IMR-90 (cell line): Measurements from ENCODE around the gene PLGRKT. TPM values are rescaled to one million over a fixed set of nuclear protein-coding genes. Genes with fewer than 3 reads are reported as not detected.
"Not testable (repeated sequence)": the region's sequence is repeated elsewhere in the genome, so short reads cannot be mapped to it uniquely, and the experiment has no call there.

Experiments used
- ATAC-seq: fragments of 200-7000 bp; cut with Tn5 transposase; 2 replicates; pipeline ENCODE4 v1.9.1; 2020; ENCODE audit warnings: low read depth, mild to moderate bottlenecking, moderate library complexity
- BruUV-seq: library from RNA; stranded (reverse); fragments of 400-500 nt; replicated peaks from 2 replicates; lab custom pipeline; 2021; lab: Mats Ljungman, UMichigan
- CTCF ChIA-PET: fragments of 300-600 bp; formaldehyde crosslinking; extraction: SDS; loops from one replicate; lab custom pipeline; 2021; ENCODE audit warnings: antibody characterized with exemption; lab: Yijun Ruan, JAX
- POLR2A ChIA-PET: fragments of 300-600 bp; sonication (Branson Sonifier 250); formaldehyde crosslinking; loops from one replicate; lab custom pipeline; 2022; ENCODE audit warnings: antibody characterized with exemption; ENCODE audit not compliant: unreplicated experiment; lab: Charles Lee
- DNase-seq: peaks from one replicate; pipeline ENCODE4 v3.0.0; 2013
- H2AFZ ChIP-seq: replicated peaks from 2 replicates; pipeline ENCODE3; 2013; ENCODE audit warnings: low read length, mild to moderate bottlenecking; ENCODE audit not compliant: poor library complexity
- H2AK5ac ChIP-seq: 2 replicates; pipeline ENCODE4 v1.6.1; 2013; ENCODE audit warnings: low read depth, low read length, inconsistent platforms
- H2AK9ac ChIP-seq: replicated peaks from 2 replicates; pipeline ENCODE3; 2013; ENCODE audit warnings: mild to moderate bottlenecking, low read depth, low read length, moderate library complexity; ENCODE audit not compliant: poor library complexity
- H2BK120ac ChIP-seq: 2 replicates; pipeline ENCODE4 v1.6.1; 2013; ENCODE audit warnings: low read depth, low read length, inconsistent platforms
- H2BK15ac ChIP-seq: 3 replicates; pipeline ENCODE4 v1.6.1; 2013; ENCODE audit warnings: low read depth, low read length, inconsistent platforms
- H2BK20ac ChIP-seq: 2 replicates; pipeline ENCODE4 v1.6.1; 2013; ENCODE audit warnings: low read depth, mild to moderate bottlenecking, inconsistent platforms, low read length, moderate library complexity
- H2BK5ac ChIP-seq: 2 replicates; pipeline ENCODE4 v1.6.1; 2013; ENCODE audit warnings: mild to moderate bottlenecking, low read depth, low read length, inconsistent platforms; ENCODE audit not compliant: poor library complexity, severe bottlenecking
- H3K14ac ChIP-seq: replicated peaks from 2 replicates; pipeline ENCODE4 v1.6.1; 2013; ENCODE audit warnings: low read depth, low read length, inconsistent platforms
- H3K18ac ChIP-seq: 2 replicates; pipeline ENCODE4 v1.6.1; 2013; ENCODE audit warnings: low read depth, low read length, control low read depth
- H3K23ac ChIP-seq: 2 replicates; pipeline ENCODE4 v1.6.1; 2013; ENCODE audit warnings: low read depth, low read length, inconsistent platforms
- H3K27ac ChIP-seq: 2 replicates; pipeline ENCODE4 v1.5.1; 2013; ENCODE audit warnings: mild to moderate bottlenecking, control low read depth, low read length; ENCODE audit not compliant: insufficient read depth
- H3K27me3 ChIP-seq: 2 replicates; pipeline ENCODE4 v1.6.1; 2013; ENCODE audit warnings: low read length; ENCODE audit not compliant: control insufficient read depth, insufficient read depth
- H3K36me3 ChIP-seq: 2 replicates; pipeline ENCODE4 v1.6.1; 2013; ENCODE audit warnings: low read length, mixed read lengths; ENCODE audit not compliant: control insufficient read depth, insufficient read depth
- H3K4ac ChIP-seq: 2 replicates; pipeline ENCODE4 v1.6.1; 2013; ENCODE audit warnings: low read depth, low read length, inconsistent platforms
- H3K4me1 ChIP-seq: 2 replicates; pipeline ENCODE4 v1.6.1; 2013; ENCODE audit warnings: low read length, mixed read lengths; ENCODE audit not compliant: control insufficient read depth, insufficient read depth
- H3K4me2 ChIP-seq: 2 replicates; pipeline ENCODE4 v1.6.1; 2013; ENCODE audit warnings: low read depth, mild to moderate bottlenecking, control low read depth, low read length, moderate library complexity
- H3K4me3 ChIP-seq: 2 replicates; pipeline ENCODE4 v1.5.1; 2013; ENCODE audit warnings: low read depth, mild to moderate bottlenecking, control low read depth, low read length, moderate library complexity; ENCODE audit not compliant: insufficient read depth
- H3K56ac ChIP-seq: 2 replicates; pipeline ENCODE4 v1.6.1; 2013; ENCODE audit warnings: low read length, inconsistent platforms; ENCODE audit not compliant: insufficient read depth; ENCODE audit errors: extremely low read depth
- H3K79me1 ChIP-seq, 2 experiments: 2 replicates each; pipeline ENCODE4 v1.6.1; 2013; ENCODE audit warnings: low read length in 2 of 2, inconsistent platforms in 1 of 2, low read depth in 1 of 2
- H3K9ac ChIP-seq: 2 replicates; pipeline ENCODE4 v1.6.1; 2013; ENCODE audit warnings: low read depth, low read length, control low read depth
- H3K9me1 ChIP-seq: 2 replicates; pipeline ENCODE4 v1.6.1; 2013; ENCODE audit warnings: low read length, inconsistent platforms; ENCODE audit not compliant: insufficient read depth
- H3K9me3 ChIP-seq: 2 replicates; pipeline ENCODE4 v1.6.1; 2013; ENCODE audit warnings: low read length; ENCODE audit not compliant: control insufficient read depth, insufficient read depth
- H4K20me1 ChIP-seq: 2 replicates; pipeline ENCODE4 v1.6.1; 2013; ENCODE audit warnings: low read length, inconsistent platforms; ENCODE audit not compliant: insufficient read depth
- H4K5ac ChIP-seq: 2 replicates; pipeline ENCODE4 v1.6.1; 2013; ENCODE audit warnings: mild to moderate bottlenecking, low read depth, low read length, control low read depth
- H4K8ac ChIP-seq, 2 experiments: 2 replicates each; pipeline ENCODE4 v1.6.1; 2013; ENCODE audit warnings: low read depth in 2 of 2, low read length in 2 of 2, control low read depth in 1 of 2, inconsistent platforms in 1 of 2
- H4K91ac ChIP-seq: 2 replicates; pipeline ENCODE4 v1.6.1; 2013; ENCODE audit warnings: low read depth, low read length, inconsistent platforms; ENCODE audit not compliant: insufficient read depth
- WGBS, 2 experiments: methylation state at CpG; one replicate each; pipeline versions ENCODE4 v1.1.5 to v1.1.7; 2013; ENCODE audit warnings: missing lambda C conversion rate in 2 of 2; ENCODE audit not compliant: insufficient read length in 1 of 2; ENCODE audit errors: extremely low coverage in 2 of 2; 5-methylcytosine and 5-hydroxymethylcytosine counted together
- dilution Hi-C: fragments of 300-500 bp; cut with HindIII; formaldehyde crosslinking; loops from one replicate; pipeline ENCODE4 v1.14.3; 2018; ENCODE audit warnings: low sequenced_read_pairs; ENCODE audit not compliant: unreplicated experiment
- in situ Hi-C: fragments of 300-500 bp; cut with MboI; formaldehyde crosslinking; loops from 3 replicates; pipeline ENCODE4 v1.14.3; 2019; ENCODE audit warnings: low sequenced_read_pairs, inconsistent platforms, mixed read lengths
- intact Hi-C: fragments of 100-400 bp; cut with micrococcal nuclease; formaldehyde crosslinking; loops from 2 replicates; pipeline ENCODE4 v1.10.0; 2022
- polyA plus RNA-seq, 3 experiments: library from polyadenylated mRNA; depleted of rRNA; stranded (reverse); fragments of >200 nt; gene quantifications; 2 replicates each; pipeline ENCODE4 v1.2.3, GENCODE V29; 2012; ENCODE audit warnings: low replicate concordance in 1 of 3
- total RNA-seq: library from RNA; depleted of rRNA; stranded (reverse); fragments of >200 nt; gene quantifications from 2 replicates; pipeline ENCODE4 v1.2.3, GENCODE V29; 2012

Gene PLGRKT
- total and polyA plus RNA-seq, 2 of the 4 experiments (the other 2 are of a cell fraction), result 10.8 to 12.7 TPM

GRCh38 chr9:5397547-5397946 lies 40.2 kb downstream of the PLGRKT start:
- H3K4me1 ChIP-seq, H3K27ac ChIP-seq, ATAC-seq, H4K5ac ChIP-seq, H3K18ac ChIP-seq, H3K9me1 ChIP-seq, H3K56ac ChIP-seq, intact Hi-C loops, H2BK20ac ChIP-seq, in situ Hi-C loops, H2BK120ac ChIP-seq, BruUV-seq, H3K4me3 ChIP-seq, H3K23ac ChIP-seq, H2AK9ac ChIP-seq, H2BK5ac ChIP-seq, H4K91ac ChIP-seq, POLR2A ChIA-PET, H2AFZ ChIP-seq, H4K20me1 ChIP-seq, H2AK5ac ChIP-seq, H3K36me3 ChIP-seq, DNase-seq, H3K4ac ChIP-seq, H3K79me1 ChIP-seq, H2BK15ac ChIP-seq, H3K4me2 ChIP-seq, H4K8ac ChIP-seq, H3K14ac ChIP-seq, dilution Hi-C loops, H3K9ac ChIP-seq, CTCF ChIA-PET, H3K9me3 ChIP-seq, H3K27me3 ChIP-seq: not testable (repeated sequence)
- no CpG with 5 or more reads among the region's 3 CpGs for WGBS, 2 experiments
